Adrenal gland (tissue), 12 donors: ENCODE results near the gene TPPP3. TPM values are rescaled to one million over a fixed set of nuclear protein-coding genes. Genes with fewer than 3 reads are reported as not detected.
A peak's percentile ranks its signal among the peaks of the same experiment; 100 is the strongest.

Source experiments
- DNase-seq, 7 donors: peaks; one replicate each; pipeline ENCODE4 v3.0.0-alpha.2; 2019 to 2020
- H3K27ac ChIP-seq, 5 donors: fragments of 200-600 bp; sonication (generic) in 4 of 5; 1 replicate in 3 of 5; 2 replicates in 2 of 5; pipeline versions ENCODE4 v1.5.1 to v1.8.0; 2016 to 2020; ENCODE audit warnings: mild to moderate bottlenecking in 1 of 5
- H3K27me3 ChIP-seq: fragments of 200-600 bp; 2 replicates; pipeline ENCODE4 v1.8.0; 2021
- H3K36me3 ChIP-seq, 2 donors: fragments of 200-600 bp; replicated peaks in 1 of 2; 1 replicate in 1 of 2; 2 replicates in 1 of 2; pipeline versions ENCODE4 v1.5.1 to v1.8.0; 2018 to 2022
- H3K4me1 ChIP-seq, 2 donors: fragments of 200-600 bp; replicated peaks in 1 of 2; 1 replicate in 1 of 2; 2 replicates in 1 of 2; pipeline versions ENCODE4 v1.5.1 to v1.8.0; 2018 to 2021
- H3K4me3 ChIP-seq, 4 donors: fragments of 200-600 bp; sonication (generic) in 3 of 4; one replicate each; pipeline ENCODE4 v1.5.1; 2016 to 2018
- H3K9me3 ChIP-seq, 3 donors: fragments of 200-600 bp; sonication (generic) in 1 of 3; replicated peaks in 1 of 3; 1 replicate in 2 of 3; 2 replicates in 1 of 3; pipeline versions ENCODE4 v1.5.1 to v1.8.0; 2016 to 2021
- POLR2A ChIP-seq, 2 donors: fragments of 450-650 bp; IDR thresholded peaks; one replicate each; pipeline ENCODE4 v1.6.1; 2017; ENCODE audit warnings: antibody characterized with exemption in 2 of 2, mild to moderate bottlenecking in 2 of 2, moderate library complexity in 1 of 2
- WGBS, 4 donors: extraction: QIAGEN DNeasy Blood & Tissue Kit in 2 of 4; methylation state at CpG; one replicate each; pipeline versions ENCODE4 v1.1.5 to v1.1.7; 2013 to 2017; 5-methylcytosine and 5-hydroxymethylcytosine counted together
- intact Hi-C, 2 donors: fragments of 100-400 bp; cut with DNase I; formaldehyde crosslinking; loops; one replicate each; pipeline versions ENCODE4 v1.14.1 to v1.15.0; 2022 to 2023
- polyA plus RNA-seq, 3 donors: library from polyadenylated mRNA; stranded (reverse); fragments of 200-250 nt in 2 of 3; fragments of 350-450 nt in 1 of 3; fragmentation: Illumina TruSeq in 1 of 3; extraction: RNeasy Lipid Tissue Mini Kit (QIAGEN cat#74804) in 1 of 3; gene quantifications; one replicate each; pipeline ENCODE4 v1.2.3, GENCODE V29; 2013 to 2014
- total RNA-seq, 9 donors: library from RNA; depleted of rRNA in 4 of 9; stranded (reverse); fragments of >200 nt in 4 of 9; fragments of 120-200 nt in 1 of 9; fragmentation: NEBNext Ultra II Directional in 1 of 9; extraction: Animal tissue kit (Norgen Biotek cat#: 25700) in 1 of 9; gene quantifications; one replicate each; pipeline versions ENCODE4 v1.1.0 to v1.2.4, GENCODE V29; 2013 to 2023
- TF ChIP-seq, protein P1 (sequence below), 6 experiments: fragments of 450-650 bp in 4 of 6; fragments of 200-600 bp in 2 of 6; sonication (generic) in 1 of 6; IDR thresholded peaks; 1 replicate in 5 of 6; 2 replicates in 1 of 6; pipeline versions ENCODE4 v1.5.1 to v1.8.0; 2016 to 2021; ENCODE audit warnings: antibody characterized with exemption in 6 of 6, mild to moderate bottlenecking in 2 of 6, moderate library complexity in 1 of 6
- donor health status: healthy with polysubstance abuse.
- donor health status: Bipolar disorder and iron deficiency.
- donor health status: DM: yes; HTN: yes; CAD: no.
- donor health status: DM: no; HTN: no; CAD: no.
- donor health status: DM: no; HTN: no; CAD: no.
- donor health status: DM: yes; HTN: yes; CAD: no.

Gene TPPP3
- total and polyA plus RNA-seq, 12 donors, result 1.1 to 22.7 (median 7.5) TPM; not detected in 1

DNA sequence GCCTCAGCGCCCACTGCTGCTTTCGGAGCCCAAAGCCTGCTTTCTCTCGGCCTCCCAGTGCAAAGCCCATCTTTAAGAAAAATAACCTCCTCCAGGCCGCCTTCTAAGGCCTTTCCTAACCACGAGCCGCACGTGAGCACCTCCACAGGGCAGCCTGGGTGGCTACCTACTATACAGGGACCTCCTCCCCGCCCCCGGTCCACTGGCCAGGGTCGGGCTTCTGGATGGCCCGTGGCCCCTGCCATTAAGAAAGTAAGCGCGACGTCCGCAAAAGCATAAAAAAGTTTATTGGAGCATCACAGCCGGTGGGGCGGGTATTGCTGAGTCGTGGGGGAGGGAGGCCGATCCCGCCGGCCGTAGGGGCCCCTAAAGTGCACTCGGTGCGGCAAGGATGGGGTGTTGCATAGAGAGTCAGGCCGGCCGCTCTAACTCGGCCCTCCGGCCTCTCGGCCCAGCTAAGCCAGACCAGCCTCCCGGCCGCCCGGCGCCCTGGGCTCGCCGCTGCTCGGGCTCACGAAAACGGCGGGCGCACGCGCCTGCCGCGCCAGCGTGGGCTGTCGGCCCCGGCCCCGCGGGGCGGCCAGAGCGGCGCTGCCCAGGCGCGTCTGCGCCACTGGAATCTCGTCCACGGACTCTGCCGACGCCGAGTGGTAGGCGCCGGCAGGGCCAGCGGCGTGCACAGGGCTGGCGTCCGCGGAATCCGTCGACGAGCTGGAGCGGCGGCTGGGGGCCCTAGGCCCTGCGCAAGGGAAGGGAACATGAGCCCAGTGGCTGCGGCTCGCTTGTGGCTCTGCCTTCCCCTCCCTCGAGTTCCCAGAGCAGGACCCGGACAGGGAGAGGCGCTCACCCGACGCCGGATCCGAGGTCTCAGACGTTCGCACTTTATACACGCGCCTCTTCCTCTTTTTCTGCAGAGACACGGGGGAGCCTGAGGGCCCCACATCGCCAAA lies 1.1 kb upstream of the TPPP3 start:
- peaks cover 14 to 42% of the 10 kb centered on the region in 2 donors for H3K4me1 ChIP-seq
- no peak for TF ChIP-seq POLR2A (IDR thresholded peaks at IDR 0.05)
- TF ChIP-seq, protein P1, sequence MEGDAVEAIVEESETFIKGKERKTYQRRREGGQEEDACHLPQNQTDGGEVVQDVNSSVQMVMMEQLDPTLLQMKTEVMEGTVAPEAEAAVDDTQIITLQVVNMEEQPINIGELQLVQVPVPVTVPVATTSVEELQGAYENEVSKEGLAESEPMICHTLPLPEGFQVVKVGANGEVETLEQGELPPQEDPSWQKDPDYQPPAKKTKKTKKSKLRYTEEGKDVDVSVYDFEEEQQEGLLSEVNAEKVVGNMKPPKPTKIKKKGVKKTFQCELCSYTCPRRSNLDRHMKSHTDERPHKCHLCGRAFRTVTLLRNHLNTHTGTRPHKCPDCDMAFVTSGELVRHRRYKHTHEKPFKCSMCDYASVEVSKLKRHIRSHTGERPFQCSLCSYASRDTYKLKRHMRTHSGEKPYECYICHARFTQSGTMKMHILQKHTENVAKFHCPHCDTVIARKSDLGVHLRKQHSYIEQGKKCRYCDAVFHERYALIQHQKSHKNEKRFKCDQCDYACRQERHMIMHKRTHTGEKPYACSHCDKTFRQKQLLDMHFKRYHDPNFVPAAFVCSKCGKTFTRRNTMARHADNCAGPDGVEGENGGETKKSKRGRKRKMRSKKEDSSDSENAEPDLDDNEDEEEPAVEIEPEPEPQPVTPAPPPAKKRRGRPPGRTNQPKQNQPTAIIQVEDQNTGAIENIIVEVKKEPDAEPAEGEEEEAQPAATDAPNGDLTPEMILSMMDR (IDR thresholded peaks at IDR 0.05), result no peak

DNA sequence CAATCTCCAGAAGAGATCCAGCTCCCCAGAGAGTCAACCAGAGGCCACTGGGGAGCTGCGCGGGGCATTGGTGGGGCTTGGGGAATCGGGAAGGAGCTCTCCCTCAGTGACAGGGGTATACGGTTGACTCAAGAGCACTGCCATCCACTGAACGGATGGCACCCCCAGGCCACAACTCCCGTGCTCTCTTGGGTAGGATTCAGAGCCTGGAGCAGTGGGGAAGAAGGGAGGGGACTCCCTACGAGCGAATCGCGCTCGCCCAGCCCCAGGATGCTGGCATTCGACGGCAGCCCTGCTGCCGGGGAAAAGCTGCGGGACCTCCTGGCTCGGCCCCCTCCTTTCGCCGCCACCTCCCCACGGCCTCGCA lies 473 bp upstream of the TPPP3 start:
- intact Hi-C loops, result no loop called here
- Histone ChIP-seq H3K9me3 (no peaks in the 10 kb centered on the region), H3K4me1 (peaks cover 14 to 38% of the 10 kb centered on the region in 2 donors), H3K27me3 (peaks cover 8% of the 10 kb centered on the region), H3K4me3 (peak overlapping the region in 1 of 4 donors; percentile 40), H3K36me3 (no peaks in the 10 kb centered on the region), H3K27ac (peak overlapping the region in 1 of 5 donors; percentile 56)
- no peak for TF ChIP-seq POLR2A (IDR thresholded peaks at IDR 0.05)
- TF ChIP-seq, protein P1 (IDR thresholded peaks at IDR 0.05), result no peak
- 12 to 18% (median 15%) methylated on average over 5 to 20 of the region's 20 CpGs for WGBS, 4 donors
- no peak for DNase-seq

More for the DNA sequence above, 1.1 kb upstream of the TPPP3 start:
- intact Hi-C loops, result no loop called here
- no peaks in the 10 kb centered on the region for H3K9me3 ChIP-seq
- DNase-seq, result peak in 2 of 7 donors; percentile 33 to 37
- H3K4me3 ChIP-seq, result peak overlapping the region in 1 of 4 donors; percentile 40
- 35 to 62% (median 40%) methylated on average over 17 to 88 of the region's 88 CpGs for whole genome bisulfite sequencing, 4 donors
- no peaks in the 10 kb centered on the region for H3K36me3 ChIP-seq
- peaks cover 8% of the 10 kb centered on the region for H3K27me3 ChIP-seq
- no peak overlapping the region for H3K27ac ChIP-seq

DNA sequence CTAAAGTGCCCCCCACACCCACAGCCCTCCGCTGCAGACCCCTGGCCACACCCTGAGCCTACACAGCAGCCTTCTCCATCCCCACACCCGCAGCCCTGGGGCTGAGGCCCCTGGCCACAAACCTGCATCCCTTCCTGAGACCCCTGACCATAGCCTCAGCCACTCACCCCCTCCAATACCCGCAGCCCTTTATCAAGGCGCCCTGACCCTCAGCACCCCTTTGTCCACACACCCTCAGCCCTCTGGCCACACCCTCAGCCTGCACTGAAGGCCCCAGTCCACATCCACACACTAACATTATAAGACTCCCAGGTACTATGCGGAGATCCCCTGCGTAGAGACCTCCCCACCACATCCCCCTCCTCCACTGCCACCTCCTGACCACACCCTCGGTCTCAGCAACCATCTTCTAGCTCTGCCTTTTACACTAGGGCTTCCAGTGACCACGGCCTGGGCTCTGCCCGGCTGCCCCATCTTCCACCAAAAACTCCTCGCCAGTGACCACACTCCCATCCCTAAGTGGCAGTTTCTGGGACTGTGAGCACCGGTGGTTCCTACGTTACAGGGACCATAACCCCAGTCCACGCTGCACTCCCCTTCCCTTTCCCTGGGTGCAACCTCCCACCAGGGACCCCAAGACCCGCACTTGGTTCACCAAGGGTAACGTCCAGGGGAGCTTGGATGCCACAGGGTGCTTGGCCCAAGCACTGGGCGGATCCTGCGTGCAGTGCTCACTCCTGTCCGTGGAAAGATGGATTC lies 818 bp downstream of the TPPP3 start:
- Histone ChIP-seq H3K9me3 (no peaks in the 10 kb centered on the region), H3K27me3 (peaks cover 8% of the 10 kb centered on the region), H3K4me3 (peak overlapping the region in 1 of 4 donors; percentile 40), H3K4me1 (peaks cover 14 to 38% of the 10 kb centered on the region in 2 donors), H3K36me3 (no peaks in the 10 kb centered on the region), H3K27ac (no peak overlapping the region)
- intact Hi-C loops, result no loop called here
- TF ChIP-seq, protein P1 (IDR thresholded peaks at IDR 0.05), result no peak
- TF ChIP-seq POLR2A (IDR thresholded peaks at IDR 0.05), result no peak
- WGBS, 4 donors, result 79 to 83% (median 80%) methylated on average over 15 to 18 of the region's 18 CpGs
- peak in 1 of 7 donors; percentile 46 for DNase-seq
